IPS-18c (cell line): ENCODE measurements around the gene ORAI3.

Experiments
- H3K4me3 ChIP-seq: 2 replicates; pipeline ENCODE4 v1.7.0; 2013; ENCODE audit warnings: low read depth, mild to moderate bottlenecking, low read length, moderate library complexity; ENCODE audit not compliant: insufficient read depth
- H3K9me3 ChIP-seq: one replicate; pipeline ENCODE4 v1.6.1; 2013; ENCODE audit warnings: mild to moderate bottlenecking, low read length, moderate library complexity; ENCODE audit not compliant: control insufficient read depth, insufficient read depth

The ORAI3 gene

GRCh38 chr16:30979170-30980022 is 30.5 kb downstream of the ORAI3 start:
- H3K4me3 ChIP-seq, result no peak overlapping the region

DNA sequence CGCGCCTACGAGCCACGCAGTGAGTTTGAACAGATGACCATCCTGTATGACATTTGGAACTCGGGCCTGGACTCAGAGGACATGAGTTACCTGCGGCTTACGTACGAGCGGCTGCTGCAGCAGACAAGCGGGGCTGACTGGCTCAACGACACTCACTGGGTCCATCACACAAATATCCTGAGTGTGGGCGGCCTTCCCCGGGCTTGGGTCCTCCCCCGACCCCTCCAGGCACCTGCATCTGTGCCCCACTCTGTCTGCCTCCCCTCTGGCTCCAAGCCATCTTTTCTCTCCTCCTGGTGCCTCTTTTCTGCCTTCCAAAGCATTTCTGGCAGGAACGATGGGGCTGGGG is 31.1 kb downstream of the ORAI3 start:
- Histone ChIP-seq H3K4me3 (no peak overlapping the region), H3K9me3 (no peaks in the 10 kb centered on the region)

More at GRCh38 chr16:30979170-30980022, 30.5 kb downstream of the ORAI3 start:
- H3K9me3 ChIP-seq, result no peaks in the 10 kb centered on the region

- H3K9me3 ChIP-seq, result no peaks in the 10 kb centered on the region
- H3K4me3 ChIP-seq, result no peak overlapping the region
These were observed 31.6 kb downstream of the ORAI3 start for GRCh38 chr16:30980434-30980833.

- Histone ChIP-seq H3K4me3 (no peak overlapping the region), H3K9me3 (no peaks in the 10 kb centered on the region)
These were observed 32.1 kb downstream of the ORAI3 start for GRCh38 chr16:30980959-30981358.

- H3K9me3 ChIP-seq, result no peaks in the 10 kb centered on the region
- no peak overlapping the region for H3K4me3 ChIP-seq
These were observed 33.9 kb downstream of the ORAI3 start for GRCh38 chr16:30982548-30983288.

GRCh38 chr16:30983289-30983889 is 34.5 kb downstream of the ORAI3 start:
- H3K4me3 ChIP-seq, result no peak overlapping the region

DNA sequence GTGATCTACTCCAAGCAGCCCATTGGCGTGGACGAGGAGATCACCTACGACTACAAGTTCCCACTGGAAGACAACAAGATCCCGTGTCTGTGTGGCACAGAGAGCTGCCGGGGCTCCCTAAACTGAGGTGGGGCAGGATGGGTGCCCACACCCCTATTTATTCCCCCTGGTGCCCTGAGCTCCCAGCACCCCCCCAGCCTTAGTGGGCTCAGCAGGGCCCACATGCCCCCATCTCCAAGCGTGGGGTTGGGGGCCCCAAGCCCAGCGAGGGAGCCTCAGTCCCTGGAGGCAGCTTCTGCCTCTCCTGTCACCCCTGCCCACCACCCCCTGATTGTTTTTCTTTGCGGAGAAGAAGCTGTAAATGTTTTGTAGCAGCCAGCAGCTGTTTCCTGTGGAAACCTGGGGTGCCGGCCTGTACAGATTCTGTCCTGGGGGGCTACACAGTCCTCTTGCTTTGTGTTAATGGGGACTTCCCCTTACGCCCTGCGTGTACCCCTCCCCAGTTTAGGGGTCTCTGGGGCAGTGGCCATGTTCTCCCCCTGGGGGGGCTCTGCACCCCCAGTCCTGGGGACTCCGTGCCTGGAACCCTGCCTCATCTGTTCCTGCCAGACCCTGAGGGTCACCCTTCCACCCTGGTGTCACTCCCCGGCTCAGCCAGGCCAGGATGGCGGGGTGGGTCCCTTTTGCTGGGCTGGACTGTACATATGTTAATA is 35.2 kb downstream of the ORAI3 start:
- H3K4me3 ChIP-seq, result no peak overlapping the region
- H3K9me3 ChIP-seq, result no peaks in the 10 kb centered on the region

More at GRCh38 chr16:30983289-30983889, 34.5 kb downstream of the ORAI3 start:
- no peaks in the 10 kb centered on the region for H3K9me3 ChIP-seq

DNA sequence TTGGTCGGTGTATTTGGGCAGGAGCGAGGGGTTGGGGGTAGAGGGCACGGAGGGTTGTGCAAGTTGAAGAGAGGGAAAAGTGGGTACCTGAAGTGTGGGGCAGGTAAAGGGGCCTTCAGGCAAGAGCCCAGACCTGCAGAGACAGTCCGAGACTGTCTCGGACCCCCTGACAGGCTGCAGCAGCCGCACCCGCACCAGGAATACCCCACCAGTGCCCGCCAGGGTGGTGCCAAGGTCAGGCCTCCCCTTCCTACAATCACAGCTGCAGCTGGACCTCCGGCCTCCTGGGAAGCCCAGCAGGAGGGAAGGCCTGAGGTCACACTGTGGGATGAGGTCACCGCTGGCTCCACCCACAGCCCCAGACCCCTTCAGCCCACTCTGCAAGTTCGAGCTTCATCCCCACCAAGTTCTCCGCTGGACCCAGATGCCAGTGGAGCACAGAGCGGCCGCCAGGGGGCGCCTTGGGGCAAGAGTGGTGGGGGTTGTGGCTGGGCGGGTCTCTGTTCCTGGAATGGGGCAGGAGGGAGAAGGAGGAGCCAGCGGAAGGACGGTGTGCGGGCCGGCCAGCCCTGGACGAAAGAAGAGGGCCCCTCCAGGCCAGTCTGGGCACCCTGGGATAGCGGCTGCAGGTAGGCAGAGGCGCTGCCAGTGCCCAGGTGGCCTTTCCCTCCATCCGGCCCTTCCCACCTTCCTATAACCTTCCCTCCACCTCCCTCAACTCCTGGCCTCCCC is 36.0 kb downstream of the ORAI3 start, which contains the start of gene HSD3B7:
Gene HSD3B7 (plus strand): TSS at position 539 of the 732 bp plus-strand sequence. CDS start 452 bp downstream, outside the sequence.
- no peaks in the 10 kb centered on the region for H3K9me3 ChIP-seq
- peak within 1 kb of the TSS; percentile 46; the same call in 1 of the 2 replicates for H3K4me3 ChIP-seq

- no peaks in the 10 kb centered on the region for H3K9me3 ChIP-seq
- H3K4me3 ChIP-seq, result peak overlapping the region; percentile 46; the same call in 1 of the 2 replicates
These were observed 36.7 kb downstream of the ORAI3 start for GRCh38 chr16:30985401-30986128.

DNA sequence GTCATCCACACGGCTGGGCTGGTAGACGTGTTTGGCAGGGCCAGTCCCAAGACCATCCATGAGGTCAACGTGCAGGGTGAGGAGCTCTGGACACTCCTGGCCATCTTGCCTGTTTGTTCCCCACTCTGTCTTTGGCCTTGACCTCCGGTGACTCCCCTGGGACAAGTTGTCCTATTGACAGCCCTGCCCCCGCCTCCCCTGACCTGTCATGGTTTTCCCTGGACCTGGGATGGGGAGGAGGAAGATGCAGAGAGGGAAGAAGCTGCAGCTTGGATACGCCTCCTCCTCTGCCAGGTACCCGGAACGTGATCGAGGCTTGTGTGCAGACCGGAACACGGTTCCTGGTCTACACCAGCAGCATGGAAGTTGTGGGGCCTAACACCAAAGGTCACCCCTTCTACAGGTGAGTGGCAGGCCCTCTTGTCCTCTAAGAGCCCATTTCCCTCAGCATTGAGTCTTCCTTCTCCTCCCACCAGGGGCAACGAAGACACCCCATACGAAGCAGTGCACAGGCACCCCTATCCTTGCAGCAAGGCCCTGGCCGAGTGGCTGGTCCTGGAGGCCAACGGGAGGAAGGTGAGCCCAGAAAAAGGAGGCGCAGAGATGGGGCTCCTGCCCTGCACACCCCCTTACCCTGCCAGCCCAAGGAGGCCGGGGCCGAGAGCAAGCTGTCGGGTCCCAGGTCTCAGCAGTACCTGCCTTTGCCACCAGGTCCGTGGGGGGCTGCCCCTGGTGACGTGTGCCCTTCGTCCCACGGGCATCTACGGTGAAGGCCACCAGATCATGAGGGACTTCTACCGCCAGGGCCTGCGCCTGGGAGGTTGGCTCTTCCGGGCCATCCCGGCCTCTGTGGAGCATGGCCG is 37.5 kb downstream of the ORAI3 start:
- no peaks in the 10 kb centered on the region for H3K9me3 ChIP-seq
- H3K4me3 ChIP-seq, result no peak overlapping the region

DNA sequence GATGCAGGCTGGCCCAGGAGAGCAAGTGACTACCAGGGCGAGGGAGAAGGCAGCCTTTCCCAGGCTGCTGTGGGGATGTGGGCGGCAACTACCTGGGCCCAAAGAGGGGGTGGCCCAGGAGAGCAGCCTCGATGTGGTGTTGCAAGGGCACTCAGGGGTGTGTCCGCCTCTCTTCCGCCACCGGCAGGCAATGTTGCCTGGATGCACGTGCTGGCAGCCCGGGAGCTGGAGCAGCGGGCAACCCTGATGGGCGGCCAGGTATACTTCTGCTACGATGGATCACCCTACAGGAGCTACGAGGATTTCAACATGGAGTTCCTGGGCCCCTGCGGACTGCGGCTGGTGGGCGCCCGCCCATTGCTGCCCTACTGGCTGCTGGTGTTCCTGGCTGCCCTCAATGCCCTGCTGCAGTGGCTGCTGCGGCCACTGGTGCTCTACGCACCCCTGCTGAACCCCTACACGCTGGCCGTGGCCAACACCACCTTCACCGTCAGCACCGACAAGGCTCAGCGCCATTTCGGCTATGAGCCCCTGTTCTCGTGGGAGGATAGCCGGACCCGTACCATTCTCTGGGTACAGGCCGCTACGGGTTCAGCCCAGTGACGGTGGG is 38.8 kb downstream of the ORAI3 start:
- Histone ChIP-seq H3K4me3 (no peak overlapping the region), H3K9me3 (no peaks in the 10 kb centered on the region)

GRCh38 chr16:30989469-30990047 is 40.7 kb downstream of the ORAI3 start:
- H3K9me3 ChIP-seq, result no peaks in the 10 kb centered on the region
- no peak overlapping the region for H3K4me3 ChIP-seq

DNA sequence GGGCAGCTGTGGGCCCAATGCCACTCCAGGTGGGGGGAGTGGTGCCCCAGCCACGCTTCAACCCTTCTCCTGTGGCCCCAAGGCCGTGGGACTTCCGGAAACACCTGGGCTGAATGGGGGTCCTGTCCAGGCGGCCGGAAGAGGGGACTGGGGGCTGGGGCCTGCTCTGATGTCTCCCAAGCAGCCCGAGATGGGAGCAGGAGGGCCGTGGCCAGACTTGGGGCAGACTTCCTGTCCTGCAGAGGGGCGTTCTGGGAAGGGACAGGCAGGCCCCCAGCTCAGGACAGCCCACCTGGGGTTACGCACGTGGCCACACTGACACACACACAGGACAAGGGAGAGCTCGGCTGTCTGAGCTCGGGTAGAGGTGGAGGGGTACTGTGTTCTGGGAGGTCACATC is 41.2 kb downstream of the ORAI3 start:
- Histone ChIP-seq H3K9me3 (no peaks in the 10 kb centered on the region), H3K4me3 (no peak overlapping the region)

DNA sequence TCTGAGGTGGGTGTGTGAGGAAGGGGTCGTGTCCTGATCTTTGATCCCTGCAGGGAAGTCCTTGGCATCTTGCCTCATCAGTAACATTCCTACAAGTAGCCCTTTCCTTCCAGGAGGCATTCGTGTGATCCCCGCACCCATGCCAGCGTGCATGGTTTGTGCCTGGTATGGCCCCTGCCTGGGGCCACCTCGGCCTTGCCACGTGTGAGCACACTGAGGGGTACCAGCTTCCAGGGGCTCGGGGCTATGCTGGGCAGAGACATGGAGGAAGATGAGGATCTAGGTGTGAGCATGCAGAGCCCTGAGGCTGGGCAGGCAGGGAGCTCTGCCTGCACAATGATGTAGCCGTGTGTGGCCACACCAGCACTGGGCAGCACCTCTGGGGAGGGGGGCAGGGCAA is 42.2 kb downstream of the ORAI3 start:
- Histone ChIP-seq H3K9me3 (no peaks in the 10 kb centered on the region), H3K4me3 (no peak overlapping the region)
